ENCODE data around the gene MYO15B.

MYO15B gene

DNA sequence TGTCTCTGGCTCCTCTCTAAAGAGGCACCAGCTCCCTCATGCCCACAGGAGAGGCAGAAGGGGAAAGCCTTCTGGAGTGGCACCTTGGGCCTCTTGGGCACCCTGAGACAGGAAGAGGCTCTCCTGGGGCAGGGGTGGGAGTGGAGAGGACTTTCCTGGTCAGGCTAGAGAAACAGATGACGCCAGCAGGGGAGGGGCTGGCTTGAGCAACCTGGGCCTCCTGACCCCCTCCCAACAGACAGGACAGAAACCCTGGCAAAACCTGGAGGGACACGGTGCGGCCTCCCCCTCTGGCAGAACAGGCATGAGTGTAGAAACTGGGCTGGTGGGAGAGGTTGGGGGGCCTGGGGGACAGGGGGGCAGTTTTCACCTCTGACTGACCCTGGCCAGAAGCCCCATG lies 51.7 kb downstream of the MYO15B start:
- no peak for DNase-seq (ENCODE audit: low read depth in 3 of 3)

DNA sequence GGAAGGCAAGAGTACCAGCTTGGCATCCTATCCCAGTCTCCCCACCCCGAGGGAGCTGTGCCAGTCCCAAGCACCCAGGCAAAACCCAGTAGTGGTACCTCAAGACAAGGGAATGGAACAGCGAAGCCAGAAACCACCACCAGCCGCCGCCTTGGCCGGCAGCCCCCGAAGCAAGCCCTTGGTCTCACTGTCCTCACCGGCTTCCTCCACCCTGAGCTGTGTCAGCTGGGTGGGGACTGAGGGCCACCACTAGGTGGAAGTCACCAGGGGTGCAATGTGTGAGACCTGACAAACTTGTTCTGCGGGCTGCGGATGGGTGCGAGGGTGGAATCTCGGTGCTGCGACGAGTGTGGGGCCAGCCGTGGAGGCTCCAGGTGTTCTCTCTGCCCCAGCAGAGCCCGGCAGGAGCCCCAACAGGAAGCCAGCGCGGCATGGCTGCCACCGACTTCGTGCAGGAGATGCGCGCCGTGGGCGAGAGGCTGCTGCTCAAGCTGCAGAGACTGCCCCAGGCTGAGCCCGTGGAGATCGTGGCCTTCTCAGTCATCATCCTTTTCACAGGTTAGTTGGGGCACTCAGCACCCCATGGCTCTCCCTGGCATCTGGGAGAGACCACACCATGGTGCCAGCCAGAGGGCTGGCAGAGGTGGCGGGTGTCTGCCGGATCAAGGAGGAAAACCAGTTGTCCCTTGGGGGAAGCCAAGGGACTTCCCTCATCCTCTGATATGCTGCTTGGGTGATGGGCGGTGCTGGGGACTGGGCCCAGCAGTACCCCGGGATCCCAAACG lies 52.4 kb downstream of the MYO15B start:
- no peak for DNase-seq (ENCODE audit: low read depth in 3 of 3)

DNA sequence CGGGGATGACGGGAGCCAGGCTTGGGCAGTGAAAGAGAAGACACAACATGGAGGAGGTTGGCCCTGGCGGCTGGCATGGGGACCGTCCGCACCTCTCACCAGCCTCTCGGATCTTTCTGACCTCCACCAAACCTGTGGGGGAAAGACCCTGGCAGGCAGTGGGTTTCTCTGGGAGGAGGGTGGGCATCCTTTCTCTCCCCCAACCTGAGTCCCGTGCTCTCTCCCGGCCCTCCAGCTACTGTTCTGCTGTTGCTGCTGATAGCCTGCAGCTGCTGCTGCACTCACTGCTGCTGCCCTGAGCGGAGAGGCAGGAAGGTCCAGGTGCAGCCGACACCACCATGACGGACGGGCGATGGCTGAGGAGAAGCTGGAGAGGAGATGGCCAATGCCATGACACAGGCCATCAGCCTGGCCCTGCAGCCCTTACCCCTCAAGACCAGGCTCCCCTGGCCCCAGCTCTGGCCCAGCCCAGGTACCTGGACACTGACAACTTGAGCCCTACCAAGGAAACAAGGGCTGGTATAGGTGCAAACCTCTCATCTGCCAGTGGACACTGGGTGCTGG lies 53.0 kb downstream of the MYO15B start:
- DNase-seq (ENCODE audit: low read depth in 3 of 3) = no peak

DNA sequence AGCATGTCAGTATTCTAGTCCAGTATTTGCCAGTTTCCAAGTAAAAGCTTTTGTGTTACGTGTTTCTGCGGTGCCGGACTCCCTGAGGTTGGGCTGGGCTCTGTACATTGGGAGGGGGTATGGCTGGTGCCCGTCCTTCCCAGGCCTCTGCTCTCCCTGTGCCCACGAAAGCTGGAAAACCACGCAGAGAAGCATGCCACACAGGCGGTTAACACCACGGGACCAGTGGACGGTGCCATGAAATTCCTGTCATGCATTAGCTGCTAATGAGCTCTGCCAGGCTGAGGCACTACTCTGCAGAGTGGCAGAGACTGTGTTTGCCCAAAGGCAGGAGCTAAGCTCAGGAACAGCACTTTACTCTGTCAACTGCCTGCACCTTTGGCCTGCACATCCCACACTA lies 53.7 kb downstream of the MYO15B start:
- DNase-seq (ENCODE audit: low read depth in 3 of 3) = no peak

DNA sequence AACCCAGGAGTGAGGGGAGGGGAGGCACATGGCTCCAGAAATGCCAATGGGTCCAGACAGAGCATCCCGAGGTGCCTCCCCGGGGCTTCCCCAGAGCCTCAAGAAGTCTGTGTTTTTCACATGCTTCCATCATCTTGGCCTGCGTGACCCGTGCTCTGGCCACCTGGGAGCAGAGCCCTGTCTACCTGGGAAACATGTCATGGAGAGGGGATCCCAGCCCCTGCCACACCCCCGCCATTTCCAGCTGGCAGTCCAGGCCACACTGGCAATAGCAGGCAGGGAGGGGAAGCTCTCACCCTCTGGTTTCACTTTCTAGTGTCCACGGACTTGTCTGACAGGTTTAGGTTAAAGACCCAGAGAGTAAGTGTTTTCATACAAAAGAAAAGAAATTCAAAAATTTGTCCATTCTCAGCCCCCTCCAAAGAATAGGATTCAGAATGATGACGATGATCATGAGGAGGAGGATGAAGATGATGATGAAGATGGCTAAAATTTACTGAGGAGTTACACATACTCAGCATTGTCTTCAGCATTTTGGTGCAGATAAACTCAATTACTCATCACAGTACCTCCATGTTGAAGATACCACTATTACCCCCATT lies 54.7 kb downstream of the MYO15B start:
- DNase-seq (ENCODE audit: low read depth in 3 of 3) = no peak

DNA sequence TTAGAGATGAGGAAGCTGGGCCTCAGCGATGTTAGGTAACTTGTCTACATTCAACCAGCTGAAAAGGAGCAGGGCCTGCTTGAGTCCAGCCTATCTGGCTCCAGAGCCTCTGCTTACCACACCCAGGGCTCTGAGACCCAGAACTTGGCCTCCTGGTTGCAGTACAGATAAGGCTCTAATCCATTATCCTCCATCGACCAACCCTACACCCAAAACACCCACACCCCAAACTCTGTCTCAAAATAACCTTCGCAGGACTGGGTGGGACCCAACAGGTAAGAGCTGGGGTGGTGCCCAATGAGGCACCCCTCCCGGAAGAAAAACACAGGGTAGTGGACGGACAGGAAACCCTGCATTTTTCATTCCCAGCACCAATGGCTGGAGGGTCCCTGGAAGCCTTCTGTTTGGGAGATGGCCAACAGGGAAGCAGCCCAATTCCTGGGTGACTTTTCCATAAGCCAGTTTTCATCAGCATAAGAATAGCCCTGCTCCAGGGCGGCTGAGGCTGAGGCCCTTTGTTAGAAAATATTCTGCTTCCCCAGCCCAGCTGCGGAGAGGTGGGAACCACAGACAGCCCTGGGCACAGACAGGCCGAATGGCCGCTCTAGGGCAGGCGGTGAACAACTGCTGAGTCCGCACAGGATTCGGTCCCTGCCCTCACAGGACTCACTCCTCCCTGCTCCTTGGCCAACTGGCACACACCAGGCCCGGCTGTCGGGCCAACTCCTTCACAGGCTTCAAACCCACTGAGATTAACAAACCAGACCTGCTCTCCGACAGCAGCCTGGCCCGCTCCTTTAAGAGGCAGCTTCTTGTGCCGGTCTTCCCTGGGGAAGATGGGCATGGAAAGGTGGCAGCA lies 55.4 kb downstream of the MYO15B start:
- no peak for DNase-seq (ENCODE audit: low read depth in 3 of 3)

DNA sequence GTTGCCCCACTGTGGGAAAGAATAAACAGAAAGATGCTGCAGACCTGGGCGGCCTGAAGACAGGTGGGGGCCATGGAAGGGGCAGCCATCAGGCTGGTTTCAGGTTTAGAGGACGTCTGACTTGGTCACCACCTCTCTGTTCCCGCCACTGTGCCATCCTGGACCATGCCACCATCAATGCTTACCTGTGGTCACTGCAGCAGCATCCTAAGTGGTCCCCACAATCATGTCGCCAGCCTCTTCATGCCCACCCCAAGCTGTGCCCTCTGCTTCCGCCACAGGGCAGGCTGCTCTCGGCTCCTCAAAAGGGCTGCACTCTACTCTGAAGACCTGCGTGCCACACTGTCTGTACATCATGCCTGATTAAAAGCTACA lies 56.0 kb downstream of the MYO15B start:
- DNase-seq (ENCODE audit: low read depth in 3 of 3) = no peak

DNA sequence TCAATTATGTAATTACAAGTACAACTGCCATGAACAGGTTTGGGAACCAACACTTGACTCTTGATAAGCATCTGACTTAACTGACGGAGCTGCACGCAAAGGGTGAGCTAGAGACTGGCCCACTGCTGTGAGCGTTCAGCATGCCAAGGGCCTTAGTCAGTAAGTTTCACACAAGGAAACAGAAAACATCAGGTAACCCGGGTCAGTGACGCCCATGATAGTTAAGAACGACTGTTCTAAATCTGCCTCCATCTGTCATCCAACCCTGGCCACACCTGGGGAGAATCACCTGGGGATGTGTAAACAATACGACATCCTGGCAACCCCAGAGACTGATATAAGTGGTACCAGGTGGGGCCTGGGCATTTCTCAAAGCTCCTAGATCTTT lies 57.9 kb downstream of the MYO15B start:
- no peak for DNase-seq (ENCODE audit: low read depth in 3 of 3)

DNA sequence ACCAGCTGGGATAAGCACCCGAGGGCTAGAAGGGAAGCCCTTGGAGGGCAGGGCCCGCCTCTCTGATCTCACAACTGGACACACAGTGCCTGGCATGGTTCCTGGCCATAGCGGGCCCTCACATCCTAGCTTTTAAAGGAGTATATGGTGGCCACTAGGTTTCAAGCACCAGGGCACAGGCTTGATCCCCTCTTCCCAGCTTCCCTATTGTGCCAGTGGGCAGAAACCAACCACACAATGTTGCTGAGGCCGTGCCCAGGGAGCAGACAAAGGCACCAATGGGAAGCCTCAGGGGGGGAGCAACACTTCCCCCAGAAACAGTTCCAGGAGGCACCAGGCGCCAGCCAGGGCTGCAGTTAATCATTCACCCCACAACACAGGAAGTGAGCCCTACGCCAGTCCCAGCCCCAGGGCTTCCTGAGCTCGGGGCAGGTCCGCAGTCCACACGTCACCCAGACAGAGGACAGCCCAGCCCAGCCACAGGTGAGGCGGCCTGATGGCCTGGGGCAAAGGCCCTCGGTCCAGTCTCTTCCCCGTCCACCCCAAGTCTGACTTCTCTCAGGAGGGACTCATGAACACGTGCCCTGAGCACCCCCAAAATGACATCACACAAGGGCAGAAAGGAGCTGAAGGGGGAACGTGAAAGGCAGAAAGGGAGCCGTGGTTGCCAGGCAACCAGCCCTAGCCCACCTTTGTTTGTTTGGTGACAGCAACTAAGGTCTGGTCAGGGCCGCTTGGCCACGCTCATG lies 58.5 kb downstream of the MYO15B start:
- no peak for DNase-seq (ENCODE audit: low read depth in 3 of 3)

DNA sequence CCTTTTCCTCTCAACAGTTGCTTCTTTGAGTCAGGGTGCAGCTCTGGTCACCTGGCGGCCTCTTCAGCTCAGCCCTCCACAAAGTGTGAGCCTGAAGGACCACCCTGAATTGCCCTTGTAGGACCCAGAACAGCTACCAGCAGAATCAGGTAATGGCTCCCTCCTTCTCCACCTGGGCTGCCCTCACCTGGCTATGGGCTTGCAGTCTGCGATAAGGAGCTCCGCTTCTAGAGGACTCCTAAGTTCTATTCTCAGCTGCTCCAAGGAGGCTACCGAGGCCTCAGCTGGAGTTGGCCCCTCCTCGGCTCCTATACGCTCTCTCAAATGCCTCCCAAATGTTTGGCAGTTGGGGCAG lies 59.0 kb downstream of the MYO15B start:
- no peak for DNase-seq (ENCODE audit: low read depth in 3 of 3)

DNA sequence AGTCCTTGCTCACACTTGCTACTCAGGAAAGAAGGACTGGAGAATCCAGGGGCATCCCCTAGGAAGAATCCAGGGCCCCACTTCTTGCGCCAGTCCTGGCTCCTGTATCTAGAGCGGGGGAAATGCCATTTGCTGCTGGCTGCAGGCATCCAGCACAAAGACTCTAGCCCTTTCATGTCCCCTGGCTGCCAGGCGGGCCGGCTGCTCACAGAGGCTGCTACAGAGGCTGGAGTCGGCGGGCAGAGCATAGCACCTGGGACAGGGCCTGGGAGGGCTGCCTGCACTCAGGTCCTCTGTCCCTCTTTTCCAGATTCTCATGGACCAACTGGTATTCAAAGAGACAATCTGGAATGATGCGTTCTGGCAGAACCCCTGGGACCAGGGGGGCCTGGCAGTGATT lies 59.5 kb downstream of the MYO15B start:
- DNase-seq (ENCODE audit: low read depth in 3 of 3) = no peak

DNA sequence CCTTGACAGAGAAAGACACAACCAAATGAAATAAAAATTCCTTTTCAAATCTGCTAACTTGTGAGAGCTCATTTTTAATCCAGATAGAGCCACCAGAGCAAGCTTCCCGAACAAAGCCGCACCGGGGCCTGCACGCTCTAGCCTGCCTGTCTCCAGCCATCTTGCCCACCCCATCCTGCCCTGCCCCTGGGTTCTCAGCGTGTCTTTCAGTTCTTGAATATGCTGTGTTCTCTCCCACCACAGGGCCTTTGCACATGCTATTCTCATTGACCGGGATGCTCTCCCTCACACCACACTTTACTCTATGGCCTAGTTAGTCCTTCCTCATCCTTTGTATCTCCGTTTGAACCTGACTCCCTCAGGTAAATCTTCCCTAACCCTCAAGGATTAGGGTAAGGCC lies 60.3 kb downstream of the MYO15B start:
- no peak for DNase-seq (ENCODE audit: low read depth in 3 of 3)

DNA sequence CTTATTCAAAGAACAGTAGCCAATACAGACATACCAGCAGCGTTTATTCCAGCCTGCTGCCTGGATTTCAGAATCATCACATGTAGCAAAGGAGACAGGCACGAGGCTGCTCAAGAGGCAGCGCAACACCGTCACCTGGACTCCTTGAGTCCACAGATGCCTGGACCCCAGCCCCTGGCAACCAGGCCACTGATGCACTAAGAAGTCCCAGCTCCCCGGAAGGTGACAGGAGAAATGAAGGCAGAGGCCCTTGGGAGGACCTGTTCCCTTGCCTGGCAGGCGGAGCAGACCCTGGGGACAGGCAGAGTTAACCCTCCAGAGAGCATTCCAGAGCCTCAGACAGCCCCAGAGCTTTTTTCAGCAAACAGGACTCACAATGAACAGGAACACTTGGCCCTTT lies 62.1 kb downstream of the MYO15B start:
- DNase-seq (ENCODE audit: low read depth in 3 of 3) = no peak

DNA sequence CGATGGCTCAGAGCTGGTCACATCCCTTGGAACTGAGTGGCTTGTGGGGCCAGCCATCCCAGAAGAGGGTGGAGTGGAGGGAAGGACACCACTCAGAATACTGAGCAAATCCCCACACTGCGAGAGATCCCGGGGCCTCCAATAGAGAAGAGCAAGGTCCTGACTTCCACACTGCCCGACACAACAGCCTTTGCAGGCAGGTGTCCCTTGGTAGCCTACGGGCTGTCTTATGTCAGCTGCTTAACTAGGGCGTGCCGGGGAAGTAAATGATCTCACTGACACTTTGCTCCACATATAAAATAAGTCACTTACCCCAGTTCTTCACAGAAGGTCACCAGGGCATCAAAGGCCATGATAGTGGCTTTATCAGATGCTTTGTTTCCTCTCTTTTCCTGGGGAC lies 63.3 kb downstream of the MYO15B start:
- DNase-seq (ENCODE audit: low read depth in 3 of 3) = no peak

DNA sequence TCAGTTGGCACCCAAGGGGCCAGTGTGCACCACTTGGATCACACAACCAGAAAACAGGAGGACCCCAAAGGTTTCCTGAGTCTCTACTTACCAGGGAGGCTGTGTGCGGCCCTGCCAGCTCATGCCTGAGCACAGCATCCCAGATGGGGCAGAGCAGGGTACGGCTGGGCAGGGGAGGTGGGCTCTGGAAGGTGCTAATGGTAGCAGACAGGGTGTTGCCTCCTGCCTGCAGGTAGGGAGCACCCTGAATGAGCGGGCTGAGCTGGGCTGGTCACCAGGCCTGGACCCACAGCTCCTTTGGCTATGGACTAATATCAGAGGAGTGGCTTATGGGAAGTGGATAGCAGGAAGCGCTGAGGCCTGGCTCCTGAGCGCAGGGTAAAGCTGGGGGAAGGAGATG lies 64.7 kb downstream of the MYO15B start:
- DNase-seq (ENCODE audit: low read depth in 3 of 3) = no peak

DNA sequence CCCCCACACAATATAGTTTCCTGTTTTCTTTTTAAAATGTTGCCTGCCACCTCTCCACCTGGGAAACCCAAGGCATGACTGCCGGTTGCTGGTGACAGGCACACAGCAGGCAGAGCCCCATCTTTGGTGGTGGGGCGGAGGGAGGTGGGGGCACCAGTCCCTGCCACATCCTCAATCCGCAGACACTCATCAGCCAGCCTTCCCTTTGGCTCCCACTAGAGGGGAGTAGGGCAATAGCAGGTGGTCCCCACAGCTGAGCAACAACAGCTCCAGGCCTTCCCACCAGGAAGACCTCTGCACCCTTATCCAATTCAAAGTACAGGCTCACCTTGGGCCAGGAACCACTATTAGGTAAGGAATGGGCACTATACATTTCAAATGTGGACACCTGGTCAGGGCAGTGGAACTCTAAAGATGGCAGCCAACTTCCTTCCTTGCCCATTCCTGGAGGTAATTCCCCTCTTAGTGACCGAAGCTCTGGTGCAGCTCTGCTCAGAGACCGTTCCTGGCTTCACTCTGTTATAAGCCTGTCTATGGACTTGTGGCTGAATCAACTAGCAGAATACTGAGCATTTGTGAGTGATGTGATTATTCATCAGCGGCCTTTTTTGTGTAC lies 65.4 kb downstream of the MYO15B start:
- no peak for DNase-seq (ENCODE audit: low read depth in 3 of 3)

DNA sequence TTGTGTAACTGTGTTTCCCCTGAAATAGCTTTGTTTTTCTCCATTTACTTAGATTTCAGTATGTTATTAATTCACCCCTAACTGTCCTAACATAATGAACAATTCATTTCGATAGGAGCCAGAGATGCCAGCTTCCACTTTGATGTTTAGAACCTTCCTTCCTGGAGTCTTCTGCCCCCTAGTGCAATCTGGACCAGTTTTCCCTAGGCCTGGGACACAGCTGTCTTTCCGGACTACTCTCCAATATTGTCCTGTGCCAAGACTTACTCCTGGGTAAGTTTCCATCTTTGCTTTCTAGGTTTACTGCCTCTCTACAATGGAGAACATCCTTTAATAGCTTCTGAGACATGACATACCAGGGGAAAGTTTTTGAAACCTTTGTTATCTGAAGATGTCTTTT lies 66.6 kb downstream of the MYO15B start:
- no peak for DNase-seq (ENCODE audit: low read depth in 3 of 3)

DNA sequence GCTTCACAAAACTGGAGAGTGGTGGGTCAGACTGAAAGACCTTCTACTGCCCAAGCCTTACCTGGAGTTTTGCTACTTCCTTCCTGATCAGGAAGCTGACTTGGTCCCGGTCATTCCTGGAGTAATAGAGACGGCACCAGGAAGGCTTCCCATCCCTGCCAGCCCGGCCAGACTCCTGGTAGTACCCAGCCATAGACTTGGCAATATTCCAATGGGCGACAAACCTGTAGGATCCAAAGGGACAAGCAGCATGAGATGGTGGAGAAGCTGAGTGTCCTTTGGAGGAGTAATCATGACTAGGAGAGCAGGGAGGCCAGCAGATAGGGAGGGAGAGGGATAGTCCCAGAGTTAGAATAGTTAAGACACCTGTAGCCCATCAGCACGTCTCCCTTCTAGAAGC lies 70.6 kb downstream of the MYO15B start:
- no peak for DNase-seq (ENCODE audit: low read depth in 3 of 3)

DNA sequence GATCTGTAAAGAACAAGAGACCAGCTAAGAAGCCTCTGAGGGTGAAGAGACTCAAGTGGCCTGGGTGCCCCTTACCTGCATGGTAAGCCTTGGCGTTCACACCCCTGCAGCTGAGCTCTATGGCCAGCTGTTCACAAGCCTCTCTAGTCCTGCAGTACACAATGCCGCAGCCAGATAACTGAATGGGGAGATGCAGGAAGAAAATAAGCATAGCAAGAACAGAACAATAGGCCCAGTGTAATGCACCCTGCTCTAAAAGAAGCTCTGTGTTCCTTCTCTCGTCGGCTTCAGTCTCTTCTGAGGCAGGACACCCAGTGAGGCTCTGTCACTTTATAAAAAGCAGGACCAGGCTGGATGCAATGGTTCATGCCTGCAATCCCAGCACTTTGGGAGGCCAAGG lies 73.9 kb downstream of the MYO15B start:
- DNase-seq (ENCODE audit: low read depth in 3 of 3) = no peak

DNA sequence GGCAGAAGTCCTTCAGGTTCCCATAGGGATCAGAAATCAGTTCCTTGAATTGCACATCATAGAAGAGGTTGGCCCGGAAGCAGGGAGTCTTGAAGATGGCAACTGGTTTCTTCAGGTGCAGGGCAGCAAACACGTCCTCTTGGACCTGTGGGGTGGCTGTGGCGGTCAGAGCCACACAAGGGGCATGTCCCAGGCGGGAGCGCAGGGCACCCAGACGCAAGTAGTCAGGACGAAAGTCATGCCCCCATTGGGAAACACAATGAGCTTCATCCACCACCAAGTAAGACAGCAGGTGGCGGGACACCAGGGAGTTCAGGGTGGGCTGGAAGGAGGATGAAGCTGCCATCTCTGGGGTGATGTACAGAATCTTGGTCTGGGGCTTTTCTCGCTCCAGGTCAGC lies 74.9 kb downstream of the MYO15B start:
- DNase-seq (ENCODE audit: low read depth in 3 of 3) = no peak

DNA sequence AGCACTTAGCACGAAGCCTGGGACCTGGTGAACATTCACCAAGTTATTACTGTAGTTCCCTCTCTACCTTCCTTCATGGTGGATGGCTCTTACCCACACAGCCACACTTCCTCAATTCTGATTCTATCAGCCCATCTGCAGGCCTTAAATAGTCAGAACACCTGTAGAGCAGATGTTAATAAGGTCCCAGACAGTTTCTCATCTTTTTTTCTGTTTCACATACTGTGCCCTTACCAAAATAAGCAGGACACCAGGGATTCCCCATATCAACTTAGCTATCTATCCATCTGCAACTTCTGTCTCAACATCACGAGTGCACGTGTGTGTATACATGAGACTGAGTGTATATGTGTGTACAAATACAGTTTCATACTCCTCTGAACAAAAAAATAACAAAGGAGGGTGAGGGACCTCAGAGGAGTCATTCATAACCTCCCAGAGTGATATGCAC lies 76.5 kb downstream of the MYO15B start:
- DNase-seq (ENCODE audit: low read depth in 3 of 3) = no peak

Measured in stimulated activated CD4-positive, alpha-beta T cell treated with anti-CD3 and anti-CD28 coated beads, TNF-alpha, amount 100 ng/mL, for 4 hours (primary cell).